Testis (tissue), 3 donors: ENCODE results near the gene MLLT10. TPM values are rescaled to one million over a fixed set of nuclear protein-coding genes. Genes with fewer than 3 reads are reported as not detected.
A peak's percentile ranks its signal among the peaks of the same experiment; 100 is the strongest.

ENCODE experiments used
- DNase-seq: peaks from one replicate; pipeline ENCODE4 v3.0.0-alpha.2; 2019
- H3K27ac ChIP-seq, 2 donors: fragments of 200-600 bp; sonication (generic); one replicate each; pipeline ENCODE4 v1.5.1; 2019
- H3K27me3 ChIP-seq: fragments of 200-600 bp; sonication (generic); one replicate; pipeline ENCODE4 v1.5.1; 2019
- H3K36me3 ChIP-seq: fragments of 200-600 bp; sonication (generic); one replicate; pipeline ENCODE4 v1.5.1; 2017; ENCODE audit warnings: low read depth; ENCODE audit errors: missing control alignments
- H3K4me1 ChIP-seq: fragments of 200-600 bp; sonication (generic); one replicate; pipeline ENCODE4 v1.5.1; 2019
- H3K4me3 ChIP-seq, 2 donors: fragments of 200-600 bp; sonication (generic); one replicate each; pipeline ENCODE4 v1.5.1; 2017 to 2019
- H3K9me3 ChIP-seq: fragments of 200-600 bp; sonication (generic); one replicate; pipeline ENCODE4 v1.5.1; 2017
- POLR2A ChIP-seq: fragments of 450-650 bp; IDR thresholded peaks from one replicate; pipeline ENCODE4 v1.6.1; 2017; ENCODE audit warnings: antibody characterized with exemption, mild to moderate bottlenecking, moderate library complexity
- WGBS, 2 donors: methylation state at CpG; one replicate each; pipeline ENCODE4 v1.1.5; 2018; 5-methylcytosine and 5-hydroxymethylcytosine counted together
- intact Hi-C: fragments of 100-400 bp; cut with DNase I; formaldehyde crosslinking; loops from one replicate; pipeline ENCODE4 v1.15.1; 2023; ENCODE audit warnings: low total_unique reads
- polyA plus RNA-seq: library from polyadenylated mRNA; stranded (reverse); fragments of 350-450 nt; fragmentation: Illumina TruSeq; extraction: RNeasy Lipid Tissue Mini Kit (QIAGEN cat#74804); gene quantifications from one replicate; pipeline ENCODE4 v1.2.3, GENCODE V29; 2014; ENCODE audit warnings: low read depth, low replicate concordance; ENCODE audit not compliant: insufficient read depth
- total RNA-seq, 2 donors: library from RNA; depleted of rRNA; stranded (reverse); fragments of >200 nt; gene quantifications; one replicate each; pipeline ENCODE4 v1.2.3, GENCODE V29; 2016
- TF ChIP-seq, protein P1 (sequence below), 3 experiments: fragments of 450-650 bp in 2 of 3; fragments of 200-600 bp in 1 of 3; sonication (generic) in 1 of 3; IDR thresholded peaks; one replicate each; pipeline ENCODE4 v1.5.1; 2016 to 2019; ENCODE audit warnings: antibody characterized with exemption in 3 of 3, mild to moderate bottlenecking in 2 of 3, moderate library complexity in 1 of 3

Gene MLLT10
- total and polyA plus RNA-seq, 3 donors from 2014 or later, result 130 to 243 (median 144) TPM

- H3K4me3 ChIP-seq, result no peak overlapping the region
- H3K9me3 ChIP-seq, result no peaks in the 10 kb centered on the region
- H3K27ac ChIP-seq, result peak overlapping the region in 1 of 2 donors; percentile 9
- intact Hi-C loops, result no loop called here
- peaks cover 4% of the 10 kb centered on the region for H3K4me1 ChIP-seq
- no peak for TF ChIP-seq POLR2A
- TF ChIP-seq, protein P1, sequence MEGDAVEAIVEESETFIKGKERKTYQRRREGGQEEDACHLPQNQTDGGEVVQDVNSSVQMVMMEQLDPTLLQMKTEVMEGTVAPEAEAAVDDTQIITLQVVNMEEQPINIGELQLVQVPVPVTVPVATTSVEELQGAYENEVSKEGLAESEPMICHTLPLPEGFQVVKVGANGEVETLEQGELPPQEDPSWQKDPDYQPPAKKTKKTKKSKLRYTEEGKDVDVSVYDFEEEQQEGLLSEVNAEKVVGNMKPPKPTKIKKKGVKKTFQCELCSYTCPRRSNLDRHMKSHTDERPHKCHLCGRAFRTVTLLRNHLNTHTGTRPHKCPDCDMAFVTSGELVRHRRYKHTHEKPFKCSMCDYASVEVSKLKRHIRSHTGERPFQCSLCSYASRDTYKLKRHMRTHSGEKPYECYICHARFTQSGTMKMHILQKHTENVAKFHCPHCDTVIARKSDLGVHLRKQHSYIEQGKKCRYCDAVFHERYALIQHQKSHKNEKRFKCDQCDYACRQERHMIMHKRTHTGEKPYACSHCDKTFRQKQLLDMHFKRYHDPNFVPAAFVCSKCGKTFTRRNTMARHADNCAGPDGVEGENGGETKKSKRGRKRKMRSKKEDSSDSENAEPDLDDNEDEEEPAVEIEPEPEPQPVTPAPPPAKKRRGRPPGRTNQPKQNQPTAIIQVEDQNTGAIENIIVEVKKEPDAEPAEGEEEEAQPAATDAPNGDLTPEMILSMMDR (IDR thresholded peaks at IDR 0.05), result no peak
- H3K36me3 ChIP-seq, result no peaks in the 10 kb centered on the region
- 65 to 67% methylated on average over 6 to 8 of the region's 8 CpGs for WGBS, 2 donors
- DNase-seq, result no peak
- H3K27me3 ChIP-seq, result no peaks in the 10 kb centered on the region
Measured at GRCh38 chr10:21757185-21757901, 223.3 kb downstream of the MLLT10 start.

DNA sequence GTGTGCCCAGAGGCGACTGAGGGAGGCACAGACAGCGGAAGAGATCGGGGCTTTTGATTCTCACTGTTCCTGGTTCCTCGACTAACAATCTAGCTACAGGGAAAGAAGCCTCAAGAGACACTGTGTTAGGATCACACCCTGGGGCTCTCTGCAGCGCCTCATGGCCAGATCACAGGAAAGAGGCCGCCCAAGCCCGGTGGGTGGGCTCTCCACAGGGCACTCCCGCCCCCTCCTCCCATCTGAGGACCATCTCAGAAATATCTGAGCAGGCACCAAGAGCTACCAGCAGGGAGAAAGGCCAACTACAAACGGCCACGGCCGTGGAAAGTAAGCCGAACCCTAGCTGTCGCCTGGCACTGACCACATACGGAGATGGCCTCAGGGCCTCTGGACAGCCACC lies 224.2 kb downstream of the MLLT10 start:
- DNase-seq, result no peak
- no peak for TF ChIP-seq POLR2A
- TF ChIP-seq, protein P1 (IDR thresholded peaks at IDR 0.05), result no peak
- intact Hi-C loops, result no loop called here
- H3K36me3 ChIP-seq, result no peaks in the 10 kb centered on the region
- H3K27me3 ChIP-seq, result no peaks in the 10 kb centered on the region
- no peak overlapping the region for H3K27ac ChIP-seq
- WGBS, 2 donors, result 76 to 81% methylated on average over 11 to 14 of the region's 14 CpGs
- H3K4me1 ChIP-seq, result peaks cover 4% of the 10 kb centered on the region
- no peak overlapping the region for H3K4me3 ChIP-seq
- H3K9me3 ChIP-seq, result no peaks in the 10 kb centered on the region

- TF ChIP-seq, protein P1 (IDR thresholded peaks at IDR 0.05), result no peak
- no peak for TF ChIP-seq POLR2A
- Histone ChIP-seq H3K27ac (no peak overlapping the region), H3K36me3 (no peaks in the 10 kb centered on the region), H3K4me3 (no peak overlapping the region), H3K9me3 (no peaks in the 10 kb centered on the region), H3K4me1 (peaks cover 4% of the 10 kb centered on the region), H3K27me3 (no peaks in the 10 kb centered on the region)
- no peak for DNase-seq
- intact Hi-C loops, result no loop called here
- WGBS, 2 donors, result 89 to 96% methylated on average over 7 of the region's 7 CpGs
Measured at GRCh38 chr10:21758696-21759095, 224.7 kb downstream of the MLLT10 start.

DNA sequence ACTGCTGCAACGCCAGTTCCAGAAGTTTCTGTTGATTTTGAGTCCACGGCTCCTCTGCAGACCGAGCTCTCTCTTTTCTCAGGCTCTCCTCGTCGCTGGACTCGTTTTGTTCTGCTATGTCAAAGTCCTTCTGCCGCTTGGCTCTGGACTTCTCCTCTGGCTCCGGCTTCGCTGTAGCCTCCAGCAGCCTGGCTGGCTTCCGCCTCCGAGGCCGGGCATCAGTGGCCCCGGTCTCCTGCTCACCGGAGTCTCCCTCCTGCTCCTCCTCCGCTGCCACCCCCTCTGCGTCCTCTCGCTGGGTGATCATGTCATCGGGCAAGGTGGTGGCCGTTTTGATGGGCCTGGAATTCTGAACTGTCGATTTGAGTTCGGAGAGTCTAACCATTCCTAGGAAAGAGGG lies 225.2 kb downstream of the MLLT10 start:
- no peaks in the 10 kb centered on the region for H3K9me3 ChIP-seq
- H3K4me1 ChIP-seq, result peaks cover 4% of the 10 kb centered on the region
- H3K27me3 ChIP-seq, result no peaks in the 10 kb centered on the region
- no peak for DNase-seq
- no peak for TF ChIP-seq POLR2A
- TF ChIP-seq, protein P1 (IDR thresholded peaks at IDR 0.05), result no peak
- 94 to 96% methylated on average over 21 of the region's 21 CpGs for WGBS, 2 donors
- intact Hi-C loops, result no loop called here
- no peaks in the 10 kb centered on the region for H3K36me3 ChIP-seq
- H3K27ac ChIP-seq, result no peak overlapping the region
- no peak overlapping the region for H3K4me3 ChIP-seq

GRCh38 chr10:21760332-21760731 lies 226.3 kb downstream of the MLLT10 start:
- Histone ChIP-seq H3K36me3 (no peaks in the 10 kb centered on the region), H3K27me3 (no peaks in the 10 kb centered on the region), H3K27ac (no peak overlapping the region), H3K4me3 (no peak overlapping the region), H3K9me3 (no peaks in the 10 kb centered on the region), H3K4me1 (peaks cover 4% of the 10 kb centered on the region)
- 95 to 96% methylated on average over 2 of the region's 2 CpGs for WGBS, 2 donors
- DNase-seq, result no peak
- TF ChIP-seq, protein P1 (IDR thresholded peaks at IDR 0.05), result no peak
- TF ChIP-seq POLR2A, result no peak
- intact Hi-C loops, result no loop called here
